Stimulated activated CD8-positive, alpha-beta memory T cell treated with anti-CD3 and anti-CD28 coated beads, Interleukin-2, amount 100 ng/mL, for 1 hour (primary cell): ENCODE measurements around the gene PLXDC2.

Source experiments
- DNase-seq, 2 donors: peaks; one replicate each; pipeline ENCODE4 v3.0.0-alpha.2; 2020; ENCODE audit warnings: low read depth in 2 of 2

The PLXDC2 gene

DNA sequence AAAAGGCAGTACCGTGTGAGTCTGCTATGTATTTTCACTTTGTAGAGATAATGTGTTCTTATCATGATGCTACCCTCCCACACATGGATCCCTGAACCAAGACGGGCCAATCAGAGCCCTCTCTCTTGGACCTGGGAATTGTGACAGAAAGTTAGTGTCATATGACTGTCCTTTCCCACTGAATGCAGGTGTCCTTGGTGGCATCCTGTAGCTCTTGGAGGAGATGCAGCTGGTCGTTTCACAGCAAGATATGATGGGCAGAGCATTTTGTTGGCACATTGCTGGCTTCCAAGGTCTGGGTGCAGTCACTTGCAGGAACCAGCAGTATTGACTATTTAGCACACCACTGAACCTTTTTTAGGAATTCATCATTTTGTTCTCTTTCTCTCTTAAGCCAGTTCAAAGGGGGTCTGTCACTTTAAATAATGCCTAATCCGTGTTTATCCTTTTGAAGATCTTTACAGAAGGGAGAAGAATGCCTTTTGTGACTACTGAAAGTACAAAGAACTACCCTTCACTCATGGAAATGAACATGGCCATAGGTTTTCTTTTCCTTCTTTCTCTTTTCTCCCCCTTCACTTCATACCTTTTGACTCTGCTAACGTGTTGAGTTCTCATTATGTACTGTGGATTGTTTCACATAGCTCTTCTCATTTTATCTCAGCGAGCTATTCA, 125.1 kb downstream of the PLXDC2 start:
- no peak for DNase-seq

DNA sequence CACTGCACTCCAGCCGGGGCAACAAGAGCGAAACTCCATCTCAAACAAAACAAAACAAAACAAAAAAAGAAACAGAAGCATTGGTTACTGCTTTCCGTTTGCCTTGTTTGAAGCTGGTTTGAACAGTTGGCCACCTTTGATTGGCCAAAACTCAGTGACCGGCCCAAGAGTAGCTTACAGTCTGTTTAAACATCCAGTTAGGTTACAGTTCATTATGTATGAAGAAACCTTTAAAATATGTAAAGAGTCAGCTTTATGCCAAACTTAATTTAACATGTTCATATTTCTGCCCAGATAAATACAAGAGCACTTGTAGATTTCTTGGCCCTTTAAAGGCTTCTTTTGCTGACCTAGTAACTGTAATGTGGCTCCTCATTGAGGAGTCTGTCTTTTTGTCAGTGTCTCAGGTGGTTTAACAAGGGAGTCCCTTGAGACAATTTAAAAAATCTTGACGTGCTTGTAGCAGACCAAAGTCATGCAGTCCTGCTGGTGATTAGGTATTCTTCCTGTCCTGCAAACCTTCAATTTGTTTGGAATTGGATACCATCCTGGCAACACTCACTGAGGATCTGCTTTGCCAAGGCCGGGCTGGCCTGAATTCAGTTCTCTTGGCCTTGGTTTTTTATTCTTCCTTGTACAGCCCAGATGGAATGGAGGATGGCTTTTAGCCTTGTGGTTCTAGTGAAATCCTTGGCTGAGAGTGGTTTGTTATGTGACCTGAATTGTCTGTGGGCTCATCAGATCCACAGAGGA, 128.9 kb downstream of the PLXDC2 start:
- no peak for DNase-seq

DNA sequence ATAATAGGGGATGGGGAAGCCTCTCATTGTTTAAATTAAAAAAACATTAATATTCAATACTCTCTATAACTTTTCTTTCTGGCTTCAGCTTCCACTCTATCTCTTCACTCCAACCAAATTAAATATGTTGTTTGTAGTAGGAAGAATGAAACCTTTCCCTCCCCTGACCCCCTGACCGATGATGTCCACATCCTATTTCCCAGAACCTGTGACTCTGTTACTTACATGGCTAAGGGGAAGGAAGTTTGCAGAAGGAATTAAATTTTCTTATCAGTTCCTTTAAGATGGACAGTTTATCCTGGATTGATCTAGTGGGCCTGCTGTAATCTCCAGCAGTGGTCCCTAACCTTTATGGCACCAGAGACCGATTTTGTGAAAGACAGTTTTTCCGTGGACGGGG, 130.0 kb downstream of the PLXDC2 start:
- no peak for DNase-seq

DNA sequence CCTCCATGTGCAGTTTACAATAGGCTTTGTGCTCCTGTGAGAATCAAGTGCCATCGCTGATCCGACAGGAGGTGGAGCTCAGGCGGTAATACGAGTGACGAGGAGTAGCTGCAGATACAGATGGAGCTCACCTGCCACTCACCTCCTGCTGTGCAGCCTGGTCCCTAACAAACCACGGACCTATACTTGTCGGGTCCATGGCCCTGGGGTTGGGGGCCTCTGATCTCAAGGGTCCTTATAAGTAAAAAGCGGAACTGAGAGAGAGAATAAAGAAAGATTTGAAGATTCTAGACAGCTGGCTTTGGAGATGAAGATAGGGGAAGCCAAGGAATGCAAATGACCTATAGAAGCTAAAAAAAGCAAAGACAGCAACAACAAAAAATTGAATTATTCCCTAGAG, 130.6 kb downstream of the PLXDC2 start:
- no peak for DNase-seq

DNA sequence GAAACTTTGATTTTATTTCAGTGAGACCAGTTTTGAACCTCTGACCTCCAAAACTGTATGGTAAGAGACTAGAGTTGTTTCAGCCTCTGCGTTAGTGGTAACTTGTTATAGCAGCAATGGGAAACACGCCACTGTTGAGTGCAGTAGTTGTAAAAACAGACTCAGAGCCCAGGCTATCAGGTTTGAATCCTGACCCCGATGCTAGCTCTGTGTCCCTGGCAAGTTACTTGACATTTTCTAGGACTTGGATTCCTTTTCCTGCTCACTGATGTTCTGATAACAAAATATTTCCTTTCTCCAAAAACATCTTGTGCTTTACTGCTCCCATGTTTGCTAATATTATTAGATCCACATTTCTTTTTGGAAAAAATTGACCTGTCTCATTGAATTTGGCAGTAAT, 131.0 kb downstream of the PLXDC2 start:
- DNase-seq: no peak

DNA sequence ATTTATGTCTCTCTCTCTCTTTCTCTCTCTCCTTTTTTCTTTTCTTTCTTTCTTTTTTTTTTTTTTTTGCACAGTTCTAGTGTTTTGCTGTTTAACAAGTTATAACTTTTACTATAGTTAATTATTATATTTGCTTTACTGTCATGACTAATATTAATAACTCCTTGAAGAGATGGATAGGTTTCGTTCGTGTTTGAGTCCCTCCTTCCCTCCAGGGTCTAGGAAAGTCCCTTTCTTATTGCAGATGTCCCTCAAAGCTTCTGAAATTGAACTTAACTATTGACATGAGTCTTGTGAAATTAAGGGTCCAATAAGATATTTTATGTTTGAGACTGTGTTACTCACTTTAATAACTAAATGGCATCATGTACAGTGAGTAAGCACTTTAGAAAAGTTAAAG, 131.4 kb downstream of the PLXDC2 start:
- DNase-seq: no peak

DNA sequence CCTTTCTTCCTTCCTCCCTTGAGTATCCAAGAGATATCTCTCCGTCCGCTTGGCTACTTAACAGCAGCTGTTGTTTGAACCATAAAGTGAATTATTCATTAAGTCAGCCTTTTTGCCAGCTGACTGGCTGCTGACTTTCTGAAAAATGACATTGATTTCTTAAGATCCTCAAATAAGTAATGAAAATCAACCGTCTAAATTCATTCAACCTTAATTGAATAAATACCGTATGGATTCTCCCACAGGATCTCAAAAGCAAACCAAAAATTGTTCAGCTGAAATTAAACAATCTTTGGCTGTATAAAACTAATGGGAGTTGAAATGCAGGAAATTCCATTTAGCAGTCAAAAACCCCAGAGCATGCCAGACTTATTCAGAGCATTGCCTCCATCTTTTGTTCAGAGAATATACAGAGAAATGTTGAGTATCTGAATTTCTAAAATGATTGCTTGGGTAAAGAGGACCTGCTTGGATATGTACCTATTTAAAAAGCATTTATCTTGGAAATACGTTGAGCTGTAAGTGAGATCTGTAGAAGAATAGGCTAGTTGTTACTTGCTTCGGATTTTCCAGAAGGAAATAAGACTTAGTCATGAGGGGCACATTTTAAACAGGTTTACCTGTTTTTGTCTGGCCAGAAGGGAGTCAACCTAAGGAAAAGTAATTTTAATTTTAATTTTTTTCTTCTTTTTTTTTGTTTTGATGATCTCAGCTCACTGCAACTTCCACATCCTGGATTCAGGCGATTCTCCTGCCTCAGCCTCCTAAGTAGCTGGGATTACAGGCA, 136.2 kb downstream of the PLXDC2 start:
- DNase-seq: no peak

DNA sequence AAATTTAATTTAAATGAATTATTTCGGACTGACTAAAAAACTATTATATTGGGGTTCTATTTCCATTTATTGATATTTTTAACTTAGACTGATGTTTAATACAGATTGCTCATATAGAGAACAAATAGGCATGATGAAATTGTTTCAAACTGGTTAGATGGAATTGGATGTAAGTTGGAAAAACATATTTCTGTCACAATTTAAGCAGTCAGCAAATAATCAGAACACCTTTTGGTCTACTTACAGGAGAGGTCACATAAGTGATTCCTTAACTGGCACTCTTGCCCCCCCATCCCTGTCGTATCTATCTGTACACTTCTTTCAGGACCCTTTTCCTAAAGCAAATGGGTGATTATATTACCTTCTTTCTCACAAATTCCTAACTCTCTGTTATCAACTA, 138.4 kb downstream of the PLXDC2 start:
- no peak for DNase-seq

DNA sequence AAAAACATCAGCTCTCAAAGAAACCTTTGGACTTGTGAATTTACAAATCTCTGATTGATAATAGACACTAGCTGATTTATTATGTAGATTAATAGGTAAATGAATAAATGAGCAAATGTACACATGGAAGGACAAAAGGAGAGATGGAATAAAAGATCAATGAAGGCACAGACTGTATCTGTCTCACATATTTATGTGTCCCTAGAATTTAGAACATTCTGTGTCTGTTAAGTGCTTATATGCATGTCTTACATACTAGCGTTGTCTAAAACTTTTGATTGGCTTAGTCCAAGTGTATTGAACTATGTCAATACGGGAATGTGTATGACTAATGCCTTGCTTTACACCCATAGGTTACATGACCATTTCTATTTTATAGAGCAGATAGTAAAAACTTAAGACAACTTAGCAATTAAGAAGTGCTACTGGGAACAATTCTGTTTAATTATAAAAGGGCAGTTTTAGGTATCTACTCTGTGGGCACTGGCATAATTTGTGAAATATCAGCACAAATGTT, 140.3 kb downstream of the PLXDC2 start:
- DNase-seq: no peak

DNA sequence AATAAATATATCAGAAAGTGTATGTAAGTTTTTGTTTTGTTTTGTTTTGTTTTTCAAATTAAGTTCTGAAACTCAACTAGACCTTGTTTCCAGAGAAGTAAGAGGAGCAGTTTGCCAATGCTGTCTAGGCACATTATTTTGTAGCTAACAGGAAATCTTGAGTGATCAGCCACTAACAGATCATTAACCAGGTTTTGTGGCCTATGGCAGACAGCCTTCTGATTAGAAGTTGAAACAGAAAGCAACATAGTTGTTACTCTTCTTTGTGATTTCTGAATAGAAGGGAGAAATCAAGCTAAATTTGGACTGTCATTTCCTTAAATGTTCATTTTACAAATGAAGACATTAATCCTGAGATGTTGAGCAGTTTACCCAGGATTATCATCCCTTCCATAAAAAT, 142.6 kb downstream of the PLXDC2 start:
- DNase-seq: no peak

DNA sequence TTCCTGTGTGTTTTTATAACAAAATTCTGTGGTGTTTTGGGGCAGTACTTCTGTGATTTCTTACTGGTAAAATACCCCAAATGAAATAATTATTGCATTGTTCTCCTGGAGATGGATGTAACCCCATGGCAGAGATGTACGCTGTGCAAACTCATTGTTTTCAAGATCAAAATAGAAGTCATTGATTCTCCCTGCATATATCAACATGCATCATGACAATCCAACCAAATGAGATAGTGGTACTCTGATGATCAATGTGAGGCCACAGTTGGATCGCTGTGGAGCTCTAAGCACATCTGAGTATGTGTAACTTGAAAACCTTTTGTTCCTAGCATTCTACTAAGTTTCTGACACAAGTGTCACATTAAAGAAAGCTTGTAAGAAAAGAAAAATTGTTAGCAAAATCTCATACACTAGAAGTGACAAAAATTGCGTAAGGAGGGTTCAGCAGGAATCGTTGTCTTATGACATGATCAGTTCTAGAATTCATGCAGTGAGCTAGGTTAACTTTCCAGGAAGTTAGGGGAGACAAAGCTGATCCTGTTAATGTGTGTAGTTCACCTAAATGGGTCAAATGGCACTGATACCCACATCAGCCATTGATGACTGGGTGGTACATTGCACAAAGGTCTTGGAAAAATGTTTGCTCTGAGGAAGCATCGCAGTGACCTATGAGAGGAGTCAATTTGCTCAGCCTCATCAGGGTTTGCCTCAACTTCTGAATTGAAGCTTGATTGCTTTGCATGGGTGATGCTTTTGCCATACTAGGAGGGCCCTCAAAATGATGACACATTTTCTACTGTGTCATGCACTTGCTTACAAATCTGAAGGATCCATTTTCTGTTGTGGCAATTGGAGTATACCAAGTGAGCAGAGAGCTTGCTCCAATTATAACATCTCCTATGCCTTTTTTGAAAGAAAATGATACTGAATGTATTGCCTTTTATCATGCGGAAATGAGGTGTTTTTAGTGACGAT, 145.1 kb downstream of the PLXDC2 start:
- DNase-seq: no peak

DNA sequence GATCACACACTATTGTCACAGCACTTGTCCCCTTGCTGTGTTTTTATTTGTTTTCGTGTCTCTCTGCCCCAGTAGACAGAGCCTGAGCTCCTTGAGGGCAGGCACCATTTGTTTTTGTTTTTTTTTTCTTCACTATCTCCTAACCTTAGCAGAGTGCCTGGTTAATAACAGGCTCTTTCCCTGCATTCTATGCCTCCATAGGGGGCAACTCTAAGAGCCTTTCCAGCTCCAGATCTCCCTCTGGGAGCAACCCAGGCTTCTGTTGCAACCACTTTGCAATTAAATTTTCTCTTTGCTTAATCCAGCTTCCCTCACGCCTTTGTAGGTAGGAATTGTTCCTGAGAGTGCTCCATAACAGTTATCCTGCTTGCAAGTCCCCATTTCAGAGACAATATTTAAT, 148.4 kb downstream of the PLXDC2 start:
- no peak for DNase-seq

DNA sequence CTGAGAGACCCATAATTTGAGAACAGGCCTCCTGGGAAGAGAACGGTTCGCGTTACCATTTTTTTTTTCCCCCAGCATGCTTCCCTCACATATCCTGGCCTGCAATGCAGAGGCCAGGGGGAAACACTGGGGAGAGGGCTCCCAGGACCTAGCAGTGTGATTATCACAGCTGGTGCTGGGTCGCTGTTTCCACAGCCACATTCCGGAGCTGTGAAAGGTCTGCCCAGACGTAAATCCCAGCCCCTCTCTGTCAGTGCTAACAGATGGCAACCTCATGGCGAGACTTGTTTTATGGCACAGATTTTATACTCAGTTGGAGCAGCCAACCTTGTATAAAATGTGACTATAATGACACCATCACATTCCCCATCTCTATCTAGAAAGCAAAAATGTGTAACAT, 150.5 kb downstream of the PLXDC2 start:
- DNase-seq: no peak

DNA sequence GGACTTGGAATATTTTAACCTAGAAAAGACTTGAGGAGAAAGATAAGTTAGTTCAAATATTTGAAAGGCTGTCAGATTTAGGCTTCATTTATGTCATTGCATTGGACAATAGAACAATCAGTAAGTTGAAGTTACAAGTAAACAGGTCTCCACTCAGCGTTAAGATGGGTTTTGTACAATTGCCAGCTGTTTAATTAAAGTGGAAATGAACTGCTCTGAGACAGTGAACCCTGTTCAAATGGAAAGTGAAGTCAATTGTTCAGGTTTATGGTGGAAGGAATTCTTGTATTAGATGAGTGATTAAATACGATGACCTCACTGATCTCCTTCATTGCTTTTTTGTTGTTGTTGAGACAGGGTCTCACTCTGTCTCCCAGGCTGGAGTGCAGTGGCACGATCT, 151.7 kb downstream of the PLXDC2 start:
- DNase-seq: no peak

DNA sequence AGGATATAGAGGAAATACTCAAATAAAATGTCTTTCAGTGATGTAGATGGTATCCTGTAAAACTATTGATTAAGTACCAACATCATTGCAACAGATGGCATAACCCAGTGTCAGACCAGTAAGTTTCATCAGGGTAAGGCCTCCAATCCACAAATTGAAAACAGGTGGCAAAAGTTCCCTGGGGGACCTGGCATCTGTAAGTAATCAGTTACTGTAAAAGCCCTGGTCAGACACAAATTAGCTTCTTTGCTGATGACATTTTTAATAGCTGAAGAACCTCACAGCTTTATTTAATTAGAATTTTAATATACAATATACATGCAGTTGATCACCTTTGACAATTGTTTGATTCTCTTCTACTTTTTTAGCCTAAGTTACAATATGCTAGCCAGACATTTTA, 152.5 kb downstream of the PLXDC2 start:
- DNase-seq: no peak

DNA sequence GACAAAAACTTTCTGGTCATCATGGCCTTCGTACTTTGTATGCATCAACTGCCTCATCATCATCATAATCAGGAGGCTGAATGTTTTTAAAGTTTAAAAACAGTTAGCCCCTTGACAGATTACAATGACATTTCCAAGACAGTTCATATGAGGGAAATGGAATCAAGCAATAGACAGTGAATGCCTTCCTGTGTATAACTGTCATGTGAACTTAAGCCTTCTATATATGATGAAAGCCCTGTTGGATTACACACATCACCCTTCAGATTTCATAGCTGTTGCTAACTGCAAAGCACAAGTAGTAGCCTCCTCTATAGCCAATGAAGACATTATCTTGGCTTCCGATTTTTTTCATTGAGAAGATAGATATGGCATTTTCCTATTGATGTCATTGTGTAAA, 154.0 kb downstream of the PLXDC2 start:
- DNase-seq: no peak

DNA sequence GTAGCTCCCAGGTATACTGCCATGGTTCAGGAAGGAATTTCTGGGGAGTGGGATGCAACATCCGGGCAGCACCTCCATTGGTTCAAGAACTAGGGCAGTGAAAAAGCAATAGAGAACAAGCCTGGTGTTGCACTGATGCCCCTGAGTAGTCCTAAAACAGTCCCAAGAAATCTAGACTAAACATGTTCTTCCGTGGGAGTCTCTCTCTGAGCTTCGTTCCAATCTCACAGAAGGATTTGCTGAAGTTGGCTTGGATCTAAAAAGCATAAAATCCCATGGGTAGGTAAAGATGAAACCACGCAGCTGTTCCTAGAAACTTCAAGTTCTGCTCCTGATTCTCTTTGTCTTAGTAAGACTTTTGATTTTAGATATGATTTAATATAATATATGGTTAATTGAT, 154.5 kb downstream of the PLXDC2 start:
- no peak for DNase-seq

DNA sequence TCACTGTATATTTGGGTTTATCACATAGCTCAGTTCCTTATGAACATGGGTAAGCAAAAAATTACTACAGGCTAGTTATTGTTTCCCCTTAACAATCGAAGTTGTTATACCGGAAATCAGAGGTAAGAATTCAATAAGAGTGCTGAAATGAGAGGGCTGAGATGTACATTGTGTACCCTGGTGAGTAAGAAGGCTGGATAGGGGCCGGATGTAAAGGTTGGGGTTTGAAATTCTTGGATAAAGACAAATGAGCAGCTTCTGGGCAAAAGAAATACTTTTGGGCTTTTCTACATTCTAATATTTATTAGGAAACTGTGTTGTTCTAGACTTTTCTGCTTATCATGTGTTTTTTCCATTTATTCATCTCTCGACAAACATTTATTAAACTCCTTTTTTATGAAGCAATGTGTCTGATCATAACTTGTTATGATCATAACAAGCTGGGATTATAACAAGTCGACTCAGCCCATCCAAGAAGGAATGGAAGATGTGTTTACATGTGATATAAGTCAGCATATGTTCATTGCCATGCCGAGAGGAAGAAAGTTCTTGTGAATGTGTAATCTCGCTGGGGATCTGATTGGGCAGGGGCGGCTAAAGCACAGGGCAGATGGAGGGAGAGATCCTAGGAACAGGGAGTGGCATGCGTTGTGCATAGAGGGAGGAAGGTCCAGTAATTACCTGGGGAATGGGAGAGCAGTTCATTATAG, 155.3 kb downstream of the PLXDC2 start:
- DNase-seq: no peak

DNA sequence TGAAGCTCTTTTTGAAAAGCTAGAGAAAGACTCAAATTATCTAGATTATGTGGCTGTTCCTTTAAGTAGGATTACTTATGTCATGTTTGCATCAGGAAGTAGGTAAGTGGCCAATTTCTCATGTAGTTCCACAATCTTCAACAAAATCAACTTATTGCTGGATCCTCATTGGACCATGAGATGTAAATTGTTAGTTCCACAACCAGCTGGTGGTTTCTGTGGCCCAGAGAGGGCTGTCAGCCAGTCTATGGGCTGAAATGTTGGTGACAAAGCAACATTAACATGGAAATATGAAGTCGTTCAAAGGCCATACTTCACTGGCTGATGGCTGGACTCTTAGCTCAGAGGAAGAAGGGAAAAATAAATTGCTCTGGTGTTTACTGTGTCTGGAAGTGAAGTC, 157.9 kb downstream of the PLXDC2 start:
- no peak for DNase-seq

DNA sequence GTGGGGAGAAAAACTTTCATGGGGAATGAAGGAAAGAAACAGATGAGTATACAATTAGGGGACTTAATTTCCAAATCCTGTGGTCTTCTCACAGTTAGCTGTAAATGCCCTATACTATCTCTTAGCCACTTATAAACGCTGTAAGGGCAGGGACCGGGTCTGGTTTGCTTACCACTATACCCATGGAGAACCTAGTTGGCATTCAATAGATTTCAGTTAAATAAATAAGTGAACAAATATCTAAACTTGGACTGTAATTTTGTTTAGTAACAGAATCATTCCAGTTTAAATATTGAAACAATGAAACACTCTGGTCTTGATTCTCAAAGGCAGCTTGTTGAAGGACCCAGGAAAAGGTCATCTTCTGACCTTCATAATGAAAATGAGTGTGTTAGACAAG, 158.3 kb downstream of the PLXDC2 start:
- no peak for DNase-seq

DNA sequence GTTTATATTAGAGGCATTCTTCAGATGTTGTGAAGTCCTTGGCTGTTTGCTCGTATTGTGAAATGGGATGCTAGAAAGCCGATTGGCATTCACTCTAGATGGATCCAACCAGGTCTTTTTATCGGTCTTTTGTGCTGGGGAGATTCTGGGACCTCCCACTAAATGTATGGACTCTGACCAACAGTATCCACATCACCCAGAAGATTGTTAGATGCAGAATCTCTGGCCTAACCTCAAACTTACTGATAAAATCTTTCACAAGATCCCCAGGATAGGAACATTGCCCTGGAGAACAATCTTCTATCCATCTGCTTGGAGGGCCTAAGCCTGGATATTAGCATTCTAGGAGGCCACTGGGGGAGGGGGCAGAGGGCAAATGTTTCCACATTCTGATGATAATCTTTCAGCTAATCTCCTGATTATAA, 160.9 kb downstream of the PLXDC2 start:
- DNase-seq: no peak
